Immature natural killer cell (primary cell): ENCODE measurements around the gene NTPCR. TPM values are rescaled to one million over a fixed set of nuclear protein-coding genes. Genes with fewer than 3 reads are reported as not detected.
A peak's percentile ranks its signal among the peaks of the same experiment; 100 is the strongest.

Source experiments
- DNase-seq, 3 donors: peaks; one replicate each; pipeline ENCODE4 v3.0.0; 2022; ENCODE audit warnings: mixed read lengths in 1 of 3
- H3K27ac Mint-ChIP-seq, 6 donors: one replicate each; pipeline ENCODE4 v1.8.0; 2020; ENCODE audit warnings: mixed read lengths in 6 of 6, mild to moderate bottlenecking in 5 of 6, inconsistent platforms in 4 of 6, moderate library complexity in 3 of 6
- H3K27me3 Mint-ChIP-seq, 3 donors: one replicate each; pipeline ENCODE4 v1.8.0; 2020 to 2021; ENCODE audit warnings: low read depth in 3 of 3, mild to moderate bottlenecking in 3 of 3, mixed read lengths in 3 of 3, moderate library complexity in 3 of 3, inconsistent platforms in 1 of 3
- H3K36me3 Mint-ChIP-seq, 3 donors: one replicate each; pipeline ENCODE4 v1.8.0; 2020; ENCODE audit warnings: mixed read lengths in 3 of 3, inconsistent platforms in 2 of 3, mild to moderate bottlenecking in 2 of 3
- H3K4me1 Mint-ChIP-seq, 2 donors: one replicate each; pipeline ENCODE4 v1.8.0; 2020; ENCODE audit warnings: inconsistent platforms in 2 of 2, mild to moderate bottlenecking in 2 of 2, mixed read lengths in 2 of 2, moderate library complexity in 1 of 2
- H3K4me3 Mint-ChIP-seq, 5 donors: one replicate each; pipeline ENCODE4 v1.8.0; 2020; ENCODE audit warnings: mild to moderate bottlenecking in 5 of 5, mixed read lengths in 5 of 5, inconsistent platforms in 3 of 5, moderate library complexity in 3 of 5
- H3K9me3 Mint-ChIP-seq, 6 donors: one replicate each; pipeline ENCODE4 v1.8.0; 2020; ENCODE audit warnings: mild to moderate bottlenecking in 6 of 6, mixed read lengths in 6 of 6, inconsistent platforms in 4 of 6, moderate library complexity in 3 of 6
- polyA plus RNA-seq, 3 donors: library from polyadenylated mRNA; unstranded; fragments of 300-500 nt; fragmentation: Illumina TruSeq; gene quantifications; one replicate each; pipeline ENCODE4 v1.2.3, GENCODE V29; 2021

The NTPCR gene
- polyA plus RNA-seq, 3 donors from 2014 or later = 34.3 to 71.2 (median 57.3) TPM

GRCh38 chr1:232958067-232958466 is 7.7 kb downstream of the NTPCR start:
- Mint-ChIP-seq H3K27ac (no peak overlapping the region), H3K9me3 (peaks cover 0 to 2% (median 0%) of the 10 kb centered on the region in 6 donors), H3K27me3 (peaks cover 0 to 2% (median 0%) of the 10 kb centered on the region in 3 donors), H3K36me3 (peaks cover 34 to 51% (median 47%) of the 10 kb centered on the region in 3 donors), H3K4me1 (peaks cover 3 to 4% of the 10 kb centered on the region in 2 donors), H3K4me3 (no peak overlapping the region)
- no peak for DNase-seq

- H3K27ac Mint-ChIP-seq = no peak overlapping the region
- peaks cover 26 to 41% (median 31%) of the 10 kb centered on the region in 3 donors for H3K36me3 Mint-ChIP-seq
- peaks cover 2 to 8% of the 10 kb centered on the region in 2 donors for H3K4me1 Mint-ChIP-seq
- H3K27me3 Mint-ChIP-seq = peaks cover 0 to 2% (median 0%) of the 10 kb centered on the region in 3 donors
- DNase-seq = no peak
- H3K9me3 Mint-ChIP-seq = peaks cover 0 to 2% (median 0%) of the 10 kb centered on the region in 6 donors
- H3K4me3 Mint-ChIP-seq = no peak overlapping the region
Observed at GRCh38 chr1:232962761-232963745, 12.6 kb downstream of the NTPCR start.

GRCh38 chr1:232964601-232965000 is 14.2 kb downstream of the NTPCR start:
- peaks cover 18% of the 10 kb centered on the region in 2 donors for H3K4me1 Mint-ChIP-seq
- H3K4me3 Mint-ChIP-seq = no peak overlapping the region
- H3K27me3 Mint-ChIP-seq = peaks cover 0 to 2% (median 0%) of the 10 kb centered on the region in 3 donors
- H3K27ac Mint-ChIP-seq = no peak overlapping the region
- peaks cover 18 to 36% (median 22%) of the 10 kb centered on the region in 3 donors for H3K36me3 Mint-ChIP-seq
- H3K9me3 Mint-ChIP-seq = no peaks in the 10 kb centered on the region
- DNase-seq = no peak

- Mint-ChIP-seq H3K27me3 (peaks cover 0 to 2% (median 0%) of the 10 kb centered on the region in 3 donors), H3K9me3 (no peaks in the 10 kb centered on the region), H3K36me3 (peaks cover 23 to 41% (median 26%) of the 10 kb centered on the region in 3 donors), H3K27ac (no peak overlapping the region), H3K4me3 (no peak overlapping the region), H3K4me1 (peaks cover 18% of the 10 kb centered on the region in 2 donors)
- no peak for DNase-seq
Observed at GRCh38 chr1:232965124-232965911, 14.9 kb downstream of the NTPCR start.

GRCh38 chr1:232965912-232966217 is 15.5 kb downstream of the NTPCR start:
- Mint-ChIP-seq H3K9me3 (no peaks in the 10 kb centered on the region), H3K27ac (no peak overlapping the region), H3K4me3 (no peak overlapping the region), H3K4me1 (peaks cover 18% of the 10 kb centered on the region in 2 donors), H3K36me3 (peaks cover 23 to 37% (median 23%) of the 10 kb centered on the region in 3 donors), H3K27me3 (peaks cover 0 to 2% (median 0%) of the 10 kb centered on the region in 3 donors)
- no peak for DNase-seq

GRCh38 chr1:232966663-232967062 is 16.3 kb downstream of the NTPCR start:
- H3K27ac Mint-ChIP-seq = peak overlapping the region in 1 of 6 donors; percentile 5
- H3K36me3 Mint-ChIP-seq = peaks cover 29 to 40% (median 29%) of the 10 kb centered on the region in 3 donors
- no peaks in the 10 kb centered on the region for H3K27me3 Mint-ChIP-seq
- peaks cover 18% of the 10 kb centered on the region in 2 donors for H3K4me1 Mint-ChIP-seq
- H3K4me3 Mint-ChIP-seq = no peak overlapping the region
- no peak for DNase-seq
- no peaks in the 10 kb centered on the region for H3K9me3 Mint-ChIP-seq

- Mint-ChIP-seq H3K4me3 (no peak overlapping the region), H3K36me3 (peaks cover 38 to 53% (median 41%) of the 10 kb centered on the region in 3 donors), H3K4me1 (peaks cover 14 to 18% of the 10 kb centered on the region in 2 donors), H3K27me3 (no peaks in the 10 kb centered on the region), H3K27ac (peak overlapping the region in 3 of 6 donors; percentile 31 to 40 (median 35)), H3K9me3 (peaks cover 0 to 9% (median 2%) of the 10 kb centered on the region in 6 donors)
- no peak for DNase-seq
Observed at GRCh38 chr1:232968391-232968790, 18.0 kb downstream of the NTPCR start.

GRCh38 chr1:232968965-232969364 is 18.6 kb downstream of the NTPCR start:
- peaks cover 44 to 54% (median 47%) of the 10 kb centered on the region in 3 donors for H3K36me3 Mint-ChIP-seq
- no peaks in the 10 kb centered on the region for H3K27me3 Mint-ChIP-seq
- peaks cover 11 to 18% of the 10 kb centered on the region in 2 donors for H3K4me1 Mint-ChIP-seq
- H3K9me3 Mint-ChIP-seq = peaks cover 0 to 15% (median 8%) of the 10 kb centered on the region in 6 donors
- peak in 1 of 3 donors; percentile 3 for DNase-seq
- H3K27ac Mint-ChIP-seq = peak overlapping the region in 1 of 6 donors; percentile 35
- H3K4me3 Mint-ChIP-seq = no peak overlapping the region

GRCh38 chr1:232969799-232970198 is 19.4 kb downstream of the NTPCR start:
- no peak overlapping the region for H3K4me3 Mint-ChIP-seq
- H3K27ac Mint-ChIP-seq = no peak overlapping the region
- peaks cover 52 to 59% (median 52%) of the 10 kb centered on the region in 3 donors for H3K36me3 Mint-ChIP-seq
- no peaks in the 10 kb centered on the region for H3K27me3 Mint-ChIP-seq
- no peak for DNase-seq
- H3K4me1 Mint-ChIP-seq = peaks cover 11 to 18% of the 10 kb centered on the region in 2 donors
- peaks cover 0 to 18% (median 9%) of the 10 kb centered on the region in 6 donors for H3K9me3 Mint-ChIP-seq

GRCh38 chr1:232970508-232970907 is 20.1 kb downstream of the NTPCR start:
- Mint-ChIP-seq H3K9me3 (peaks cover 0 to 18% (median 9%) of the 10 kb centered on the region in 6 donors), H3K4me1 (peaks cover 11 to 18% of the 10 kb centered on the region in 2 donors), H3K4me3 (no peak overlapping the region), H3K27me3 (no peaks in the 10 kb centered on the region), H3K27ac (no peak overlapping the region), H3K36me3 (peaks cover 52 to 63% (median 57%) of the 10 kb centered on the region in 3 donors)
- DNase-seq = no peak

GRCh38 chr1:232973652-232974611 is 23.5 kb downstream of the NTPCR start:
- H3K27ac Mint-ChIP-seq = no peak overlapping the region
- peaks cover 51 to 76% (median 72%) of the 10 kb centered on the region in 3 donors for H3K36me3 Mint-ChIP-seq
- no peaks in the 10 kb centered on the region for H3K27me3 Mint-ChIP-seq
- H3K4me3 Mint-ChIP-seq = no peak overlapping the region
- DNase-seq = no peak
- peaks cover 0 to 18% (median 9%) of the 10 kb centered on the region in 6 donors for H3K9me3 Mint-ChIP-seq
- H3K4me1 Mint-ChIP-seq = peaks cover 12 to 20% of the 10 kb centered on the region in 2 donors

- H3K27me3 Mint-ChIP-seq = no peaks in the 10 kb centered on the region
- peaks cover 0 to 18% (median 9%) of the 10 kb centered on the region in 6 donors for H3K9me3 Mint-ChIP-seq
- no peak overlapping the region for H3K4me3 Mint-ChIP-seq
- H3K4me1 Mint-ChIP-seq = peaks cover 9 to 13% of the 10 kb centered on the region in 2 donors
- no peak for DNase-seq
- peaks cover 40 to 70% (median 67%) of the 10 kb centered on the region in 3 donors for H3K36me3 Mint-ChIP-seq
- H3K27ac Mint-ChIP-seq = no peak overlapping the region
Observed at GRCh38 chr1:232974971-232975370, 24.6 kb downstream of the NTPCR start.
